Measurements from ENCODE around the gene KRTAP5-2.

Gene KRTAP5-2

DNA sequence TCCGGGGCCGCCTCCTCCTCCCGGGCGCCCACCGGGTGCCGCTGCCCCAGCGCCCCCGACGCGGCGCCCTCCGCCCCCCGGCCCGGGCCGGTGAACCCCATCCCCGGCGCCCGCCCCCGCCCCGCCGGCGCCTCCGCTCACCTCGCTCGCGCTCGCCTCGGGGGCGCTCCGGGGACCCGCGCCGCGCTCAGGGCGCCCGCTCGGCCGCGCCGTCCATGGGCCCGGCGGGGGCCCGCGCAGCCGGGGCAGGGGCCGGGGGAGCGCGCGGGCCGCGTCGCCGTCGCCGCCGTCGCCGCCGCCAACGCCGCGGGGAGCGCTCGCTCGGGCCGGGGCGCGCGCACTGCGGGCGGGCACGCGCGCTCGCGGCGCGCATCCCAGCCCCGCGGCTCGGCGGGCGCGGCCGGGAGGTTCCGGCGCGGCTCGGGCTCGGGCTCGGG lies 26.3 kb downstream of the KRTAP5-2 start:
- DNase-seq (ENCODE audit: low read depth) = no peak
- peak overlapping the region; percentile 54 for H3K4me3 ChIP-seq (ENCODE audit: low read depth, low read length)

DNA sequence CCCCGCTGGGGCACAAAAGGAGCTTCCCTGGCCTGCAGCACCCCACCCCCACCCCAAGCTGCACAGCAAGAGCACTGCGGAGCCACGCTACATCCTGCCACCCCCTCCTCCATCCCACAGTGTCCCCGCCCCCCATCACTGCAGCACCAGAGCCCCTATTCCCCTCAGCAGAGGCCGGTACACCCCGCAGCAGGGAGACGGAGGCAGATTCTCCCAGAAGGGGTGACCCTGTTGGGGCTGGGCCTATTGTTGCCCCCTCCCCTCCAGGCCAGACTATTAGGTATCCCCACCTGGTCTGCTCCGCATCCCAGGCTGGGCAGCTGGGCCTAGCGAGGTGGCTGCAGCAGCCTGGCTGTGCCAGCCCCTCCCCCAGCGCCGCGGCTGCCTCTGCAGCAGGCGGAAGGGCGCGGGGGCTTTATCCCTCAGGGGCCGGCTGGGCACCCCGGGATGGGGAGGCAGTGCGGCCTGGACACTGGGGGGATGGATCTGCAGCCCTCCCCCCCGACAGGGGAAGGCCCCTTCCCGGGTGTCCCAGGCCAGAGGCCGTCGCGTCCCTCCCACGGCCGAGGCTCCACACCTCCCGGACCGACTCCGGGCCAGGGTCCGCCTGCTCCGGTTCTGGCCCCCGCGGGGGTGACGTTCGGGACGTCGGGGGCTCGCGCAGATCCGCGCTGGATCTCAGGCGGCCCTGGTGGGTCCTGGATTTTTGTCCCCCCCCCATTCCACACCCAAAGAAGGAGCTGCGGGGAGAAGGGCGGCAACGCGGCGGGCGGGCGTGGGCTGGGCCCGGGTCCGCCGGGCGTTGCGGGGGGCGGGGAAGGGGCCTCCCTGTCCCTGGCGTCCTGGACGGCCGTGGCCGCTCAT lies 27.0 kb downstream of the KRTAP5-2 start:
- peak overlapping the region; percentile 54 for H3K4me3 ChIP-seq (ENCODE audit: low read depth, low read length)
- DNase-seq (ENCODE audit: low read depth) = no peak

DNA sequence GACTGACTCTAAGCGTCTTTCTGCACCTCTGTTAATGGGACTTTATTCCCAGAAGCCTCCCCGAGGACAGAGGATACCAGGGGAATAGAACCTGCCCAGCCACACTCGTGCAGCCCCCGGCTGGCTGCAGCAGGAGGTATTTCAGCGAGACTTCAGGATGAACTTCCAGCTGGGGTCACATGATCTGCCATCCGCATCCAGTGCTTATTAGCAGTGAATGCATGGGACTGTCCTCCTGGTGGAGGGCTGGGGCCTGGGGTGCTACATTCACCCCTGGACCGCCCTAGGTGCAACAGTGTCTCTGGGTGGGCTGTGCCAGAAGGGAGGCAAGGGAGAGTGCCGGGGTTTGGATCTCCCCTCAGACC lies 27.6 kb downstream of the KRTAP5-2 start:
- H3K4me3 ChIP-seq (ENCODE audit: low read depth, low read length) = no peak overlapping the region

DNA sequence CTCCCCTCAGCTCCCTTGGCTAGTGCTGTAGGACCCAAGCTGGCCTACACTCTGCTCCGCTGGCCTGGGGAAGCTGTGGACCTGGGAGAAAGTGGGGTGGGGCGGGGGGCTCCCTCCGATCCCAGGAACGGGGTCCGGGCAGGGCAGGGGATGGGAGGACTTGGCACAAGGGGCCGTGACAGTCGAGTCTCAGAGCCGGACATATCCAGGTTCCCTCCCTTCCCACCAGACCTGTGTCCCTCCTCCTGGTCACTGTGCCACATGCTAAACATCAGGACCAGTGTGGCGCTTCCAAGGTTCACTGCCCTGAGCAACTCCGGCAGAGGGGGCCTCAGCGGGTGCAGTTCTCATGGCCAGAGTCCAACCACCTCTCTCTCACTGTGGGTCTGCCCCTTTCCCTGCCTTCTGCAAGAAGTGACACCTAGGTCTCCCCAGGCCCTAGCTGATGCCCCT lies 28.1 kb downstream of the KRTAP5-2 start:
- DNase-seq (ENCODE audit: low read depth) = no peak
- no peak overlapping the region for H3K4me3 ChIP-seq (ENCODE audit: low read depth, low read length)

More for the DNA sequence above, 27.6 kb downstream of the KRTAP5-2 start:
- no peak for DNase-seq (ENCODE audit: low read depth)

DNA sequence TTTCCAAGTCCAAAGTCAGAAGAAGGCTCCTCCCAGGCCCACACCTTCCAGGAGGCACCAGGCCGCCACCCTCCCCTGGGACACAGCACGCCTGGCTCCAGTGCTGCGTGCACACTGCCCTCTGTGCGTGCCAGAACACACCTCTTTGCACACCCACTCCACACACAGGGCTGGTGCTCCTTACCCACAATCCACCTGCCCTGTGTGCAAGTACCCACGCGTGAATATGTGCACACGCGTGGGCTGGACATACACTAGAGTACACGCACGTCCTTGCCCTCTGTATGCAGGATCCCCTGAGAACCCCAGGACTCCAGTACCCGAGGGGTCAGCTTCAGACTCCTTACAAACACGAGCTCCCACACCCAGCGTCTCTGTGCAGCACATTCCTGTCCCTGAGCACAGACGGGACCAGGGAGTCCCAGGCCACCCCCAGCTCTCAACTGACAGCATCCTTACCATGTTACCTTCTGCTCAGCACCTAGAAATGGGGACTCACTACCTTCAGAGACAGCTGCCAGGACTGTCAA lies 28.8 kb downstream of the KRTAP5-2 start:
- no peak for DNase-seq (ENCODE audit: low read depth)

DNA sequence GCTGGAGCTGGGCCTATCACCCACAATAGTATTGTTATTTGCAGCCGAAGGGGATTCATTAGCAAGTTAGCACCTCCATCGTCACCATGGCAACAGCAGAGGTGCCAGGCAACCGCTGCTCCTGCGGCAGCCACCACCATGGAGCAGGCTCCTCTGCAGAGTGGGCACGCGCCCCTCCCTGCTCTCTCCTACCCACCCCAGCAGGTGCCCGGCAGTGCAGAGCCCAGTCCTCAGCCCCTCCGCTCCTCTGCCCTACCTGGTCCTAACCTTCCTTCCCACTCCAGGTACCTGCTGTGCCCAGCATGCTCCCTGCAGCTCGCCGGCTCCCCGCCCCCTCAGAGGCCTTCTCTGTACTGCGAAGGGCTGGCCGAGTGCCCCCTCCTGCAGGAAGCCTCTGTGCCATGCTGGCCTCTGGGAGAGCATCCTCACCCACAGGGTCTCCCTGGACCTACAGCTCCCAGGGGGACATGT lies 29.6 kb downstream of the KRTAP5-2 start:
- no peak overlapping the region for H3K4me3 ChIP-seq (ENCODE audit: low read depth, low read length)
- DNase-seq (ENCODE audit: low read depth) = no peak

More for the DNA sequence above, 28.8 kb downstream of the KRTAP5-2 start:
- no peak overlapping the region for H3K4me3 ChIP-seq (ENCODE audit: low read depth, low read length)

DNA sequence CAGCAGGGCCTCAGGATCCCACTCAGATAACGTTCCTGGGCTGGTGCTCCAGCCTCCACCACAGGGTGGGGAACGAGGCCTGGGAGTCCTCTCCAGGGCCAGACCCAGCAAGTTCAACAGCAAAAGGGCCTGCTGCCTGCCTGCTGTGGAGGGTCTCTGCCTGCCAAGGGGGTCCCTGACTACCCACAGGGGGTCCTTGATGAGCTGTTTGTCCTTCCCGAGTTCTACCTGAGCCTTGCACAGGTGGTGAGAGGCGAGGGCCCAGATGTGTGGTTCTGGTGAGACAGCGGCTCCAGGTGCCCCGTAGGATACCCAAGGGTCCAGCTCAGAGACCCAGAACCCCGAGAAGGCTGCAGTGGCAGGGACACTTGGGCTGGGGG lies 30.4 kb downstream of the KRTAP5-2 start:
- no peak overlapping the region for H3K4me3 ChIP-seq (ENCODE audit: low read depth, low read length)
- DNase-seq (ENCODE audit: low read depth) = no peak

DNA sequence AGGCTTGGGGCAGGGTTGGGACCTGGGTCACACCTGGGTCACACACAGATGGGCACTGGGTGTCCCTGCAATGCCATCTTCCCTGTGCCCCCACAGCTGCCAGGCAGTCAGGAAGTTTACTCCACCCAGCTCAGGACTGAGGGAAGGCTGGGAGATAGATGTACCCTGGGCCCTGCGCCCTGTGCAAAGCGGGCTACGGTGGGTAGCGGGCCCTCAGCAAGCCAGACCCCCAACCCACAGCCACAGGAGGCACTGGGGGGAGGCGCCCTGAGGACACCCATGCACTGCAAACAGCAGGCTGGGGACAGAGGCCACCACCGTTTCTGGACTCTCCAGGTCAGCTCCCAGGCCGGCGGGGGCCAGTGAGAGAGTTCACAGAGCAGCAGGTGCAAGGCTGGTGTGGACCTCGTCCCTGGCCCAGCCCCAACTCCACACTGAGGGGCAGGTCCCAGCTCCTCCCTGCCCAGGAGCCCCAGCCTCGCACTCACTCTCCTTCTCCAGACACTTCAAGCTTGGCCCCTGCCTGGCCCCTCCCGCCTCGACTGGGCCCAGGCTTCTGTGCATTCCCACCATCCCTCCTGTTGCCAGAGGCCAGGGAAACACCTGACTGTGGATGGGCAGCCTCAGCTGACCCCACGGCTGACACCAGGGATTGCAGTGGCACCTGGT lies 30.9 kb downstream of the KRTAP5-2 start:
- no peak for DNase-seq (ENCODE audit: low read depth)
- no peak overlapping the region for H3K4me3 ChIP-seq (ENCODE audit: low read depth, low read length)

DNA sequence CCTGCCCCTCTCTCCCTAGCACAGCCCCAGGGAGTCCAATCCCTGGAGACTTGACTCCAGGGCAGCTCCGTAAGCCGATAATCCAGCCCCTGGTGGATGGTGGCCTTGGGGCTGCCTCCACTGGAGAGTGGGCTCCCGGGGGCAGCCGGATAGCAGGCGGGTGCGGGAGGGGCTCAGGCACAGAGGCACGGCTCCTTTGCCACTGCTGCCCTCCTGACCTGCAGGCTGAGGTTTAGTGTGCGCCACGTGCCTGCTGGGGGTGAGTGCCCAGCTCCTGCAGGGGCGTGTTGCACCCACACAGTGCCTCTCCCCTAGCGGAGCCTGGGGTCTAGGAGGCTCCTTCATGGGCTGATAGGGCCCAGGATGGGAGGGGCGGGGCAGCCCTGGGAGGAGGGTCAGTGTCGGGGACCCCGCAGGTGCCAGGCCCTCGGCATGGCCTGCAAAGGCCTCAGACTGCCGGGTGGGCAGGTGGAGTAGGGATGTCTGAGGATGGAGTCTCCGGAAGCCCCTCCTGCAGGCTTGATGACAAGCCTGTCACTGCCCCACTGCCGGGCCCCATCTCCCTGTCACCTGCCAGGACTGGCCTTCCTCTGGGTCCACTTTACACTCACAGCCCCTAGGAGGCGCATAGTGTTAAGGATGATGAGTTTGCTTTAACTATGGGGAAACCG lies 31.6 kb downstream of the KRTAP5-2 start:
- no peak for DNase-seq (ENCODE audit: low read depth)
- H3K4me3 ChIP-seq (ENCODE audit: low read depth, low read length) = no peak overlapping the region

DNA sequence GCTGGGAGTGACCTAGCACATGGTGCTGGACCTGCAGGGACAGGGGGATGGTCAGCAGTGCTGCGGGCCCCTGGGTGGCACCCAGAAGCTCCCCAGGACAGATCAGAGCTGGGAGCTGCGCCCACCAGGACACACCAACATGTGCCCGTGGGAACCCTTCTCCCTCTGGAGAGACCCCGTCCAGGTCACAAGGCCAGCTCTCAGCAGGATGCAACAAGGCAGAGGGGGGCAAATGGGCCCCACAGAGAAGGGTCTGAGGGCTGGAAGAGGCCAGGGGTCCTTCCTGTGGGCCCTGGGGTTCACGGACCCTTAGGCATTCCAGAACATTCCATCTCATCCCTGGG lies 32.2 kb downstream of the KRTAP5-2 start:
- no peak for DNase-seq (ENCODE audit: low read depth)
- H3K4me3 ChIP-seq (ENCODE audit: low read depth, low read length) = no peak overlapping the region

DNA sequence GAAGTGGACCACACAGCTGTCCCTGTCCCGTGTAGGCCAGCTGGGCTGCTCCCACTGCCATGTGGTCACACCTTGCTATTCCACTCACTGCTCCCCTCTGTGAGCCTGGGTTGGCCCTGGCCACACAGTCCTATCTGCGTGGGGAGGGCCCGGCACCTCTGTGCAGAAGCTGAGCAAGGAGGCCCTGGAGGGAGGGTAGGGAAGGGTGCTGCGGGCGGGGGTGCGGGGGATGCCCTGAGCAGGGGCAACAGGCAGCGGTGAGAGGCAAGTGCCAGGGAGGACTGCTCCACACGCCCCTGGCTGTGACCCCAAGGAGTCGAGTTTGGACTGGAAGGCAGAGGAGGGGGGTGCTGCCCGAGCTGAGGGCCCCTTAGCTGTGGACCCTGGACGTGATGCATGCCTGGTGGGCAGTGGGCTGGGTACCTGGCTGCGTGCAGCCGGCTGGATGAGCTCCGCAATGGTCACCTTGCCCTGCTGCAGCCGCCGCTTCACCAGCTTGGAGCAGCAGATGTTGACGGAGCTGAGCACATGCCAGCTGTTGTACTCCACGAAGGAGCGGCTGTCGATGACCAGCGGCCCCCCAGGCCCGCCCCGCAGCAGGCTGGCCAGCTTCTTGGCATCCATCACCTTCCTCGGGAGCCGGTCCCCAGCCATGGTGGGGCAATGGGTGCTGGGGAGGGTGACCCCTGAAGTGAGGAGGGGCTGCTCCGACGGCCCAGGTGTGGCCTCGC lies 32.8 kb downstream of the KRTAP5-2 start:
- no peak overlapping the region for H3K4me3 ChIP-seq (ENCODE audit: low read depth, low read length)

DNA sequence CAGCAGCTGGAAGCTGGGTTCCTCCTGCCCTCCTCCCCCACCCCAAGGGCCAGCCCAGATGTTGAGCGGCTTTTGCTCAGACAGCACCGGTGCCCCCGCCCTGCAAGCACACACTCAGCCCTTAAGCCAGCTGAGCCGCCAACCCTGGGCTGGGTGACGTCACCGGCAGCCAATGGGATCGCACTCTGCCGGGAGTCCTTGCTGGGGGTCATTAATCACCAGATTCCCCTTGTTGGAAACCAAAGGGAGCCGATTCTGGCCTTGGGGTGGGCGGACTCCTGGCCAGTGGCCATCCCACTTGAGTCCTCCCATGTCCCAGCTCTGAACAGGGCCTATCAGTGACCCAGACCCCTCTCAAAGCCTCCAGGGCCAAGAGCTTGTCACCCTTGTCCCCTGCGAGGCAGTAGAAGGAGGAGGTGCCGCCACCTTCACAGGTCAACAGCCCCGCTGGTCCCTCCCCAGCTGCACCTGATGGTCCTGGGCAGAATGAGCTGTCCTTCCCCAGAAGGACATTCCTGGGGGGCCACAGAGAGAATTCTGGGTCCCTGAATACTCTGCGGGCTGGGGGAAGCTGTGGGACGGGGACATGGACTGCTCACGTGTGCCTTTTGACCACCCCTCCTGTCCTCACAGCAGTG lies 33.4 kb downstream of the KRTAP5-2 start:
- no peak overlapping the region for H3K4me3 ChIP-seq (ENCODE audit: low read depth, low read length)
- DNase-seq (ENCODE audit: low read depth) = peak; percentile 68

More for the DNA sequence above, 32.8 kb downstream of the KRTAP5-2 start:
- DNase-seq (ENCODE audit: low read depth) = no peak

DNA sequence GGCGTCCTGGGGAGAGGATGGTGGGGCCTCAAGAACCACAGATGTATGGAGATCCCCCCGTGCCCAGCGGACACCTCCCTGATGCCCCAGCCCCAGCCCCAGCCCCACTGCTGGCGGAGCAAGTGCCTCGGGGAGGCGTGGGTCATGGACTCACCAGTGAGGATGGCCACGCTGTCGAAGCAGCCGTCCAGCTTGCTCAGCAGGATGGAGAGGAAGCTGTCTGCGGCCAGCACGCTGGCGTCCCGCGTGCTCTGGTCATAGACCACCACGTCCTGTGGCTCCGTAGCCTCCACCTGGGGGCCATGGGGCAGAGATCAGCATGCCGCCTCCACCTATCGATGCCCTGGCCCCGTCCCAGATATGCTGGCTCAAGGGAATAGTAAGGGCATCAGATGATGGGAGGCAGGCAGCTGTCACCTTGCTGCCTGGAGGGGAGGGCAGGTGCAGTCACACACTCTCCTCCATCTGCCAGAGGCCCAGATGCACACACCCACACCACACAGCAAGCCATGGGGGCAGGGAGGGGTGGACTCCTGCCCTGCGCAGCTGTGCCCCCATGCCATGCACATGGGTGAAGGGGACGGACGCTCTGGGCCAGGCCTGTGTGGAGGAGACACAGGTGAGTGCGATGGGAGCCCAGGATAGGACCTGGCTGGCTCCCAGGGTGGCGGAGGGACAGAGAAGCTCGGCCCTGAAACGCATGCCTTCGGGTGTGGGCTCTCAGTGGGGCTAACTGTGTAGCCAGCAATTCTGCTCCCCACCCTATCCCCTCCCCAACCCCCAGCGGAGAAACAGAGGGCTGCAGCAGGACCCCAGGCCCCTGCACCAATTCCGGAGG lies 34.2 kb downstream of the KRTAP5-2 start:
- no peak for DNase-seq (ENCODE audit: low read depth)
- H3K4me3 ChIP-seq (ENCODE audit: low read depth, low read length) = no peak overlapping the region

DNA sequence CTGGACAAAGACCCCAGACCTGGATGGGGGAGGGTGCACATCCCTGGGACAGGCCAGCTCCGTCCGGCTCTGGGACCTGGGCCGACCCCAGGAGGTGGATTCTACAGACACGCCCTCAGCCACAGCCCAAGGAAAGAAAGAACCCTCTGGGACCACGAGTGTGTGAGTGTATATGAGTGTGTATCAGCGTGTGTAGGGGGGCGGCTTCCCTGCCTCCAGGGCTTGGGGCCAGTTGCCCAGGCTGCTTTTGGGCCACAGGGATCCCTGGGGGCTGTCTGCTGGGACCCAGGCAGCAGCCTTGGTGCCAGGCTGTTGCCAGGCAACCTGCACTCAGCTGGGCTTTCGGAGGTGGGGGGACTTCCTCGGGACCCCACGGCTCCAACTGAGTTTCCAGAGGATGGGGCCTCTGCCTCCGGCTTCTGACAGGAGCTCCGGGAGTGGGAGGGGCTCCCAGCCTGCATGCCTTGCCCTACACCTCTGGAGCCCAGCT lies 34.9 kb downstream of the KRTAP5-2 start:
- H3K4me3 ChIP-seq (ENCODE audit: low read depth, low read length) = no peak overlapping the region
- DNase-seq (ENCODE audit: low read depth) = no peak

DNA sequence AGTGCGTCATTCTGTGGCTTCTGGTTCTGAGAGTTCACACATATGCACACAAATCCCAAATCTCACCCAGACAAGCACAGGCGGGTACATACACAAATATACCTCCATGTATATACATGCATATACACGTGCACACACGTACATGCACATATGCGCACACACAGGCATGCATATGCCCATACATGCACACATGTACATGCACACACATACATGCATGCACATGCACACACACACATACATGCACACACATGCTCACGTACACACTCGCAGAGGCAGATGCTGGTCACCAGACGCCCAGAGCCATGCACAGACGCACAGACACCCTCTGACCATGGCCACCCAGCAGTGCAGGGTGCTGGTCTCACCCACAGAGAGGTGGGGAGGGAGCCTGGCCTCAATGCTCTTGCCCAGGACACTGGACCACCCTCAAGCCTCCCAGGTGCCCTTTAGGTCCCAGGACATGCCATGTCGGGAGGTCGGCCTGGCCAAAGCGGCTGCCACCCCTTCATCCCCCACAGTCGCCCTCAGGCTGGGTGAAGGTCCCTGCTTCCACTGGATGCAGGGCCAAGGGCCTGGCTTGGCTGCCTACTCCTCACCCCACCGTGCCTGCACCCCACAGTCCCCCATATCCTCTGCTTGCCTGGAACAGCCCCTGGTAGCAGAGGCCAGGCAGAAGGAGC lies 35.5 kb downstream of the KRTAP5-2 start:
- no peak overlapping the region for H3K4me3 ChIP-seq (ENCODE audit: low read depth, low read length)
- no peak for DNase-seq (ENCODE audit: low read depth)

DNA sequence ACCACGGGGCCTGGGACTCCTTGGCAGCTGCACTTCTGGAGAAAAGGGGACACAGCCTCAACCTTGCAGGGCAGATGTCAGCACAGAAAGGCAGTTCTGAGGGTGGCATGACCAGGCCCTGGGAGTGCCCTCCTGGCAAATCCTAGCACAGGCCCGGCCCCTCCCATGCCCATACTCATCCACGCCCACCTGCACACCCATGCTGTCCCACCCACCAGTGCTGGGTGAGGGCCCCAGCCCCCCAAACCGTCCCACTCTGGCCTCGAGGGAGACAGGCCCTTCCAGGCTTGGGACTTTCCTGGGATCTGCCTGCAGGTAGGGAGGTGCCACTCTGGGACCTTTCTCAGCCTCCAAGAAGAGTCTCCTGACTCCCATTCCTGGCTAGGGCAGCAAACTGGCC lies 36.1 kb downstream of the KRTAP5-2 start:
- DNase-seq (ENCODE audit: low read depth) = no peak

DNA sequence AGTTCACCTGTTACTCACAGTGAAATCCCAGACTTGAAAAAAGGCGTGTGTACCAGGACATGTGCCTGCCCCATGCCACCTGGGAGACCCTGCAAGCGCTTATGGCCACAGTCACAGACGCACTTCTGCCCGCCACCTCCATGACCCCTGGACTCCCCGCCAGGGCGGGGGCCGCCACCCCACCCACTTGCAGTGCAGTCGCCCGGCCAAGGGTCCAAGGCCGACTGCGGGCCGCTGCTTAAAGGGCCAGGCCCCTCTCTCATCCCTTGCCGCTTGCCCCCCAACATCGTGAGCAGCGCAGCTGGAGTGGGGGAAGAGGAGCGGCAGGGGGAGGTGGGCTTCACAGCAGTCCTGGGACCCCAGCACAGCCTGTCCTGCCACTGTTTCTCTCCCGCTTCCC lies 36.8 kb downstream of the KRTAP5-2 start:
- no peak for DNase-seq (ENCODE audit: low read depth)
- no peak overlapping the region for H3K4me3 ChIP-seq (ENCODE audit: low read depth, low read length)

More for the DNA sequence above, 36.1 kb downstream of the KRTAP5-2 start:
- H3K4me3 ChIP-seq (ENCODE audit: low read depth, low read length) = no peak overlapping the region

Data from skeletal muscle cell (primary cell).